CD14-positive monocyte (primary cell): ENCODE results near the gene KIF16B. TPM values are rescaled to one million over a fixed set of nuclear protein-coding genes. Genes with fewer than 3 reads are reported as not detected.

Experiments
- DNase-seq, 3 donors: peaks; one replicate each; pipeline ENCODE4 v3.0.0-alpha.2; 2011 to 2022
- H2AFZ ChIP-seq: 2 replicates; pipeline ENCODE4 v1.6.0; 2012; ENCODE audit warnings: mild to moderate bottlenecking, low read depth, low read length, inconsistent platforms; ENCODE audit not compliant: insufficient read depth, poor library complexity, severe bottlenecking
- H3K27ac ChIP-seq, 2 donors: 1 replicate in 1 of 2; 2 replicates in 1 of 2; pipeline ENCODE4 v1.5.1; 2012 to 2013; ENCODE audit warnings: low read length in 2 of 2, control low read depth in 1 of 2, inconsistent platforms in 1 of 2, low read depth in 1 of 2, mild to moderate bottlenecking in 1 of 2
- H3K27me3 ChIP-seq, 2 donors: one replicate each; pipeline versions ENCODE4 v1.6.0 to v1.6.1; 2011 to 2013; ENCODE audit warnings: low read length in 2 of 2; ENCODE audit not compliant: control insufficient read depth in 2 of 2, insufficient read depth in 2 of 2
- H3K36me3 ChIP-seq, 2 donors: replicated peaks in 1 of 2; 1 replicate in 1 of 2; 2 replicates in 1 of 2; pipeline versions ENCODE4 v1.5.1 to v1.6.1; 2012 to 2013; ENCODE audit warnings: low read length in 2 of 2, control low read depth in 1 of 2, inconsistent platforms in 1 of 2, mild to moderate bottlenecking in 1 of 2; ENCODE audit not compliant: insufficient read depth in 2 of 2, control insufficient read depth in 1 of 2
- H3K4me1 ChIP-seq, 2 donors: 1 replicate in 1 of 2; 2 replicates in 1 of 2; pipeline versions ENCODE4 v1.5.1 to v1.6.1; 2012 to 2013; ENCODE audit warnings: low read length in 2 of 2, control low read depth in 1 of 2, inconsistent platforms in 1 of 2, mild to moderate bottlenecking in 1 of 2, moderate library complexity in 1 of 2; ENCODE audit not compliant: insufficient read depth in 2 of 2, control insufficient read depth in 1 of 2
- H3K4me2 ChIP-seq: replicated peaks from 2 replicates; pipeline ENCODE3; 2012; ENCODE audit warnings: low read length, moderate library complexity, mild to moderate bottlenecking; ENCODE audit not compliant: poor library complexity, severe bottlenecking; ENCODE audit errors: extremely low read depth
- H3K4me3 ChIP-seq, 3 experiments: fragments of 200-600 bp in 1 of 3; sonication (generic) in 1 of 3; replicated peaks in 1 of 3; 1 replicate in 2 of 3; 2 replicates in 1 of 3; pipeline ENCODE4 v1.5.1; 2011 to 2013; ENCODE audit warnings: low read length in 3 of 3, mild to moderate bottlenecking in 3 of 3, control low read depth in 2 of 3, low read depth in 2 of 3, inconsistent platforms in 1 of 3, moderate library complexity in 1 of 3
- H3K79me2 ChIP-seq: 2 replicates; pipeline ENCODE4 v1.6.0; 2012; ENCODE audit warnings: mild to moderate bottlenecking, control low read depth, inconsistent platforms, low read length, moderate library complexity; ENCODE audit not compliant: insufficient read depth
- H3K9ac ChIP-seq: 2 replicates; pipeline ENCODE4 v1.6.0; 2017; ENCODE audit warnings: low read length, mild to moderate bottlenecking; ENCODE audit not compliant: insufficient read depth, poor library complexity, severe bottlenecking
- H3K9me3 ChIP-seq, 2 donors: replicated peaks in 1 of 2; 1 replicate in 1 of 2; 2 replicates in 1 of 2; pipeline versions ENCODE4 v1.5.1 to v1.6.1; 2012 to 2013; ENCODE audit warnings: low read length in 2 of 2, control low read depth in 1 of 2; ENCODE audit not compliant: control insufficient read depth in 1 of 2, insufficient read depth in 1 of 2
- H4K20me1 ChIP-seq: 2 replicates; pipeline ENCODE4 v1.6.0; 2012; ENCODE audit warnings: mild to moderate bottlenecking, low read length, control low read depth, moderate library complexity; ENCODE audit not compliant: insufficient read depth
- H3K27ac Mint-ChIP-seq, 7 donors: one replicate each; pipeline ENCODE4 v1.8.0; 2020; ENCODE audit warnings: mild to moderate bottlenecking in 7 of 7, mixed read lengths in 7 of 7, moderate library complexity in 6 of 7, inconsistent platforms in 2 of 7
- H3K27me3 Mint-ChIP-seq, 3 donors: one replicate each; pipeline ENCODE4 v1.8.0; 2021 to 2022; ENCODE audit warnings: low read depth in 3 of 3, mild to moderate bottlenecking in 3 of 3, mixed read lengths in 3 of 3, moderate library complexity in 3 of 3, inconsistent platforms in 1 of 3
- H3K36me3 Mint-ChIP-seq, 2 donors: one replicate each; pipeline ENCODE4 v1.8.0; 2020; ENCODE audit warnings: mixed read lengths in 2 of 2, inconsistent platforms in 1 of 2, mild to moderate bottlenecking in 1 of 2
- H3K4me1 Mint-ChIP-seq: one replicate; pipeline ENCODE4 v1.8.0; 2020; ENCODE audit warnings: mild to moderate bottlenecking, mixed read lengths
- H3K4me3 Mint-ChIP-seq, 2 donors: one replicate each; pipeline ENCODE4 v1.8.0; 2020; ENCODE audit warnings: mild to moderate bottlenecking in 2 of 2, mixed read lengths in 2 of 2, moderate library complexity in 1 of 2
- H3K9me3 Mint-ChIP-seq, 7 donors: one replicate each; pipeline ENCODE4 v1.8.0; 2020 to 2022; ENCODE audit warnings: mixed read lengths in 7 of 7, mild to moderate bottlenecking in 6 of 7, moderate library complexity in 6 of 7, inconsistent platforms in 2 of 7
- CTCF ChIP-seq: fragments of 200-600 bp; IDR thresholded peaks from one replicate; pipeline ENCODE4 v1.8.0; 2022; ENCODE audit warnings: antibody characterized with exemption, mild to moderate bottlenecking
- WGBS: methylation state at CpG from one replicate; pipeline ENCODE4 v1.1.5; 2013; ENCODE audit warnings: missing lambda C conversion rate; ENCODE audit not compliant: insufficient coverage; 5-methylcytosine and 5-hydroxymethylcytosine counted together
- intact Hi-C, 2 donors: fragments of 100-400 bp; cut with micrococcal nuclease; formaldehyde crosslinking; loops; one replicate each; pipeline versions ENCODE4 v1.15.0 to v1.15.1; 2023
- polyA plus RNA-seq, 3 donors: library from polyadenylated mRNA; depleted of rRNA in 1 of 3; unstranded in 2 of 3; stranded (reverse) in 1 of 3; fragments of 300-500 nt in 2 of 3; fragments of >200 nt in 1 of 3; fragmentation: Illumina TruSeq in 2 of 3; gene quantifications; 1 replicate in 2 of 3; 2 replicates in 1 of 3; pipeline ENCODE4 v1.2.3, GENCODE V29; 2012 to 2021

Gene KIF16B
- polyA plus RNA-seq, 3 donors, result 0.89 to 2.9 (median 2.8) TPM

GRCh38 chr20:16392346-16392745, 180.9 kb downstream of the KIF16B start:
- TF ChIP-seq CTCF, result no peak
- H3K4me3 Mint-ChIP-seq, result no peak overlapping the region

GRCh38 chr20:16390991-16391390, 182.3 kb downstream of the KIF16B start:
- no peaks in the 10 kb centered on the region for H3K36me3 ChIP-seq
- no peaks in the 10 kb centered on the region for H3K27me3 Mint-ChIP-seq
- H3K4me3 Mint-ChIP-seq, result no peak overlapping the region
- H3K9me3 Mint-ChIP-seq, result peaks cover 0 to 2% (median 0%) of the 10 kb centered on the region in 7 donors
- H3K9me3 ChIP-seq, result no peaks in the 10 kb centered on the region
- no peak overlapping the region for H2AFZ ChIP-seq
- no peak for TF ChIP-seq CTCF
- no peak overlapping the region for H3K9ac ChIP-seq
- H3K27me3 ChIP-seq, result no peaks in the 10 kb centered on the region
- H3K4me3 ChIP-seq, result peak overlapping the region in 1 of 3 experiments; percentile 16
- peak overlapping the region; percentile 24 for H3K4me2 ChIP-seq
- WGBS, result 9% methylated on average over 1 of the region's 4 CpGs
- DNase-seq, result peak; percentile 52 to 59 (median 56)
- intact Hi-C loops, result no loop called here
- peaks cover 5 to 6% of the 10 kb centered on the region in 2 donors for H3K36me3 Mint-ChIP-seq
- H3K27ac Mint-ChIP-seq, result peak overlapping the region; percentile 14 to 86 (median 71)
- peaks cover 22 to 25% of the 10 kb centered on the region in 2 donors for H3K4me1 ChIP-seq
- H3K4me1 Mint-ChIP-seq, result peaks cover 19% of the 10 kb centered on the region
- H3K27ac ChIP-seq, result peak overlapping the region; percentile 6 to 64
- H3K79me2 ChIP-seq, result no peaks in the 10 kb centered on the region
- H4K20me1 ChIP-seq, result no peaks in the 10 kb centered on the region

More at GRCh38 chr20:16392346-16392745, 180.9 kb downstream of the KIF16B start:
- Histone ChIP-seq H3K27ac (no peak overlapping the region), H3K4me2 (no peak overlapping the region), H3K36me3 (no peaks in the 10 kb centered on the region), H2AFZ (no peak overlapping the region), H4K20me1 (no peaks in the 10 kb centered on the region), H3K9ac (no peak overlapping the region), H3K27me3 (no peaks in the 10 kb centered on the region), H3K9me3 (no peaks in the 10 kb centered on the region), H3K4me1 (peaks cover 22 to 25% of the 10 kb centered on the region in 2 donors), H3K79me2 (no peaks in the 10 kb centered on the region), H3K4me3 (no peak overlapping the region)
- H3K4me1 Mint-ChIP-seq, result peaks cover 19% of the 10 kb centered on the region
- 87% methylated on average over 8 of the region's 8 CpGs for WGBS
- H3K9me3 Mint-ChIP-seq, result peaks cover 0 to 2% (median 0%) of the 10 kb centered on the region in 7 donors
- H3K27ac Mint-ChIP-seq, result no peak overlapping the region
- H3K36me3 Mint-ChIP-seq, result peaks cover 6% of the 10 kb centered on the region in 2 donors
- DNase-seq, result no peak
- no peaks in the 10 kb centered on the region for H3K27me3 Mint-ChIP-seq
- intact Hi-C loops, result no loop called here
